Measurements from ENCODE around the gene RNF26. TPM values are rescaled to one million over a fixed set of nuclear protein-coding genes. Genes with fewer than 3 reads are reported as not detected.
A peak's percentile ranks its signal among the peaks of the same experiment; 100 is the strongest.

RNF26 gene
- total and polyA plus RNA-seq, 2 of the 13 experiments (the other 11 are each of a cell fraction or from before 2014, with no cell fraction given): 11.9 to 26.3 TPM

- no peak for TF ChIP-seq ZNF207 (IDR thresholded peaks at IDR 0.05; ENCODE audit: borderline replicate concordance)
- no peak for TF ChIP-seq PRPF4 (IDR thresholded peaks at IDR 0.05; ENCODE audit: low read depth, low read length, poor library complexity, severe bottlenecking)
- no peak for TF ChIP-seq TBP (CRISPR knock-in tag; IDR thresholded peaks at IDR 0.05)
- TF ChIP-seq ELF4 (CRISPR knock-in tag; IDR thresholded peaks at IDR 0.05; ENCODE audit: borderline replicate concordance): no peak
- peak; percentile 39; the same call in 1 of the 2 replicates for TF ChIP-seq ZNF672 (CRISPR knock-in tag; IDR thresholded peaks at IDR 0.05)
- no peak for TF ChIP-seq NRL (CRISPR knock-in tag; IDR thresholded peaks at IDR 0.05; ENCODE audit: borderline replicate concordance)
- no peak for TF ChIP-seq ZNF556 (CRISPR knock-in tag; IDR thresholded peaks at IDR 0.05; ENCODE audit: borderline replicate concordance)
- TF ChIP-seq DRAP1 (CRISPR knock-in tag; IDR thresholded peaks at IDR 0.05): peak; percentile 15; the same call in 1 of the 2 replicates
- no peak for TF ChIP-seq HDAC6 (IDR thresholded peaks at IDR 0.05; ENCODE audit: low read depth, low read length)
- TF ChIP-seq DMTF1 (CRISPR knock-in tag; IDR thresholded peaks at IDR 0.05): no peak
- TF ChIP-seq SP2 (CRISPR knock-in tag; IDR thresholded peaks at IDR 0.05): no peak
- TF ChIP-seq, protein P1, sequence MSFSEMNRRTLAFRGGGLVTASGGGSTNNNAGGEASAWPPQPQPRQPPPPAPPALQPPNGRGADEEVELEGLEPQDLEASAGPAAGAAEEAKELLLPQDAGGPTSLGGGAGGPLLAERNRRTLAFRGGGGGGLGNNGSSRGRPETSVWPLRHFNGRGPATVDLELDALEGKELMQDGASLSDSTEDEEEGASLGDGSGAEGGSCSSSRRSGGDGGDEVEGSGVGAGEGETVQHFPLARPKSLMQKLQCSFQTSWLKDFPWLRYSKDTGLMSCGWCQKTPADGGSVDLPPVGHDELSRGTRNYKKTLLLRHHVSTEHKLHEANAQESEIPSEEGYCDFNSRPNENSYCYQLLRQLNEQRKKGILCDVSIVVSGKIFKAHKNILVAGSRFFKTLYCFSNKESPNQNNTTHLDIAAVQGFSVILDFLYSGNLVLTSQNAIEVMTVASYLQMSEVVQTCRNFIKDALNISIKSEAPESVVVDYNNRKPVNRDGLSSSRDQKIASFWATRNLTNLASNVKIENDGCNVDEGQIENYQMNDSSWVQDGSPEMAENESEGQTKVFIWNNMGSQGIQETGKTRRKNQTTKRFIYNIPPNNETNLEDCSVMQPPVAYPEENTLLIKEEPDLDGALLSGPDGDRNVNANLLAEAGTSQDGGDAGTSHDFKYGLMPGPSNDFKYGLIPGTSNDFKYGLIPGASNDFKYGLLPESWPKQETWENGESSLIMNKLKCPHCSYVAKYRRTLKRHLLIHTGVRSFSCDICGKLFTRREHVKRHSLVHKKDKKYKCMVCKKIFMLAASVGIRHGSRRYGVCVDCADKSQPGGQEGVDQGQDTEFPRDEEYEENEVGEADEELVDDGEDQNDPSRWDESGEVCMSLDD (CRISPR knock-in tag; IDR thresholded peaks at IDR 0.05; ENCODE audit: borderline replicate concordance): peak; percentile 80; the same call in 1 of the 2 replicates
- TF ChIP-seq ZNF704 (CRISPR knock-in tag; IDR thresholded peaks at IDR 0.05; ENCODE audit: borderline replicate concordance): no peak
- no peak for TF ChIP-seq ZNF562 (CRISPR knock-in tag; IDR thresholded peaks at IDR 0.05; ENCODE audit: borderline replicate concordance)
- TF ChIP-seq CREM (IDR thresholded peaks at IDR 0.05): no peak
- TF ChIP-seq CREM (CRISPR knock-in tag; IDR thresholded peaks at IDR 0.05): no peak
- peak; percentile 5; the same call in 1 of the 2 replicates for TF ChIP-seq RARA (CRISPR knock-in tag; IDR thresholded peaks at IDR 0.05)
- 0 out of 2 replicates have a peak, but pooled peaks have one; percentile 31 for TF ChIP-seq ZNF143 (CRISPR knock-in tag; IDR thresholded peaks at IDR 0.05)
- TF ChIP-seq ZNF20 (CRISPR knock-in tag; IDR thresholded peaks at IDR 0.05): no peak
- TF ChIP-seq, protein P2, sequence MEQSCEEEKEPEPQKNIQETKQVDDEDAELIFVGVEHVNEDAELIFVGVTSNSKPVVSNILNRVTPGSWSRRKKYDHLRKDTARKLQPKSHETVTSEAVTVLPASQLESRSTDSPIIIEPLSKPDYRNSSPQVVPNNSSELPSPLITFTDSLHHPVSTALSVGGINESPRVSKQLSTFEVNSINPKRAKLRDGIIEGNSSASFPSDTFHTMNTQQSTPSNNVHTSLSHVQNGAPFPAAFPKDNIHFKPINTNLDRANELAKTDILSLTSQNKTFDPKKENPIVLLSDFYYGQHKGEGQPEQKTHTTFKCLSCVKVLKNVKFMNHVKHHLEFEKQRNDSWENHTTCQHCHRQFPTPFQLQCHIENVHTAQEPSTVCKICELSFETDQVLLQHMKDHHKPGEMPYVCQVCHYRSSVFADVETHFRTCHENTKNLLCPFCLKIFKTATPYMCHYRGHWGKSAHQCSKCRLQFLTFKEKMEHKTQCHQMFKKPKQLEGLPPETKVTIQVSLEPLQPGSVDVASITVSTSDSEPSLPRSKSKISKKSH (CRISPR knock-in tag; IDR thresholded peaks at IDR 0.05; ENCODE audit: borderline replicate concordance): no peak
- no peak for TF ChIP-seq NR2F2 (IDR thresholded peaks at IDR 0.05; ENCODE audit: borderline replicate concordance, low read depth)
- no peak for TF ChIP-seq NCOR1 (IDR thresholded peaks at IDR 0.05; ENCODE audit: borderline replicate concordance, low read length)
These were observed 42.0 kb downstream of the RNF26 start (continued) for GRCh38 chr11:119376197-119376847.
